NCI-H146 (cell line): ENCODE results near the gene TENT5A.

Source experiments
- DNase-seq: peaks from one replicate; lab custom pipeline; 2025; lab: John Stamatoyannopoulos, UW

The TENT5A gene

GRCh38 chr6:81771097-81771496 lies 18.6 kb upstream of the TENT5A start:
- DNase-seq = no peak

- no peak for DNase-seq
These were observed 17.9 kb upstream of the TENT5A start for GRCh38 chr6:81770381-81770780.

GRCh38 chr6:81769824-81770223 lies 17.3 kb upstream of the TENT5A start:
- peak; percentile 30 for DNase-seq

GRCh38 chr6:81768150-81768942 lies 15.9 kb upstream of the TENT5A start:
- no peak for DNase-seq

- no peak for DNase-seq
These were observed 14.8 kb upstream of the TENT5A start for GRCh38 chr6:81767163-81767891.

GRCh38 chr6:81766482-81767069 lies 14.1 kb upstream of the TENT5A start:
- no peak for DNase-seq

GRCh38 chr6:81764531-81764930 lies 12.1 kb upstream of the TENT5A start:
- DNase-seq = no peak

- DNase-seq = peak; percentile 86
These were observed 11.5 kb upstream of the TENT5A start for GRCh38 chr6:81763968-81764367.

GRCh38 chr6:81763051-81763450 lies 10.6 kb upstream of the TENT5A start:
- DNase-seq = no peak

GRCh38 chr6:81762606-81763005 lies 10.1 kb upstream of the TENT5A start:
- no peak for DNase-seq

- DNase-seq = no peak
These were observed 9.7 kb upstream of the TENT5A start for GRCh38 chr6:81762132-81762531.

- DNase-seq = no peak
These were observed 8.7 kb upstream of the TENT5A start for GRCh38 chr6:81761197-81761596.

GRCh38 chr6:81759782-81760181 lies 7.3 kb upstream of the TENT5A start:
- no peak for DNase-seq

- DNase-seq = no peak
These were observed 5.7 kb upstream of the TENT5A start for GRCh38 chr6:81758221-81758620.

- no peak for DNase-seq
These were observed 4.2 kb upstream of the TENT5A start for GRCh38 chr6:81756690-81757089.

- no peak for DNase-seq
These were observed 3.1 kb upstream of the TENT5A start for GRCh38 chr6:81755551-81755950.

GRCh38 chr6:81754906-81755305 lies 2.4 kb upstream of the TENT5A start:
- no peak for DNase-seq

- no peak for DNase-seq
These were observed 1.5 kb upstream of the TENT5A start for GRCh38 chr6:81753711-81754577.

- peak; percentile 59 for DNase-seq
These were observed 635 bp upstream of the TENT5A start for GRCh38 chr6:81752921-81753710.

- peak; percentile 59 for DNase-seq
These were observed 945 bp downstream of the TENT5A start for GRCh38 chr6:81751388-81752083.
